ENCODE measurements around the gene METAP1D.

- no peak for TF ChIP-seq CTCF (IDR thresholded peaks at IDR 0.05; ENCODE audit: insufficient read depth, low read length)
- no peak for TF ChIP-seq GABPA (IDR thresholded peaks at IDR 0.05; ENCODE audit: low read depth)
Observed at GRCh38 chr2:172013396-172013795, 13.6 kb downstream of the METAP1D start.

All from HL-60 (cell line).